ENCODE measurements around the gene CSNK1G2. TPM values are rescaled to one million over a fixed set of nuclear protein-coding genes. Genes with fewer than 3 reads are reported as not detected.

The CSNK1G2 gene
- polyA plus RNA-seq, 1 experiment = 22.9 TPM

DNA sequence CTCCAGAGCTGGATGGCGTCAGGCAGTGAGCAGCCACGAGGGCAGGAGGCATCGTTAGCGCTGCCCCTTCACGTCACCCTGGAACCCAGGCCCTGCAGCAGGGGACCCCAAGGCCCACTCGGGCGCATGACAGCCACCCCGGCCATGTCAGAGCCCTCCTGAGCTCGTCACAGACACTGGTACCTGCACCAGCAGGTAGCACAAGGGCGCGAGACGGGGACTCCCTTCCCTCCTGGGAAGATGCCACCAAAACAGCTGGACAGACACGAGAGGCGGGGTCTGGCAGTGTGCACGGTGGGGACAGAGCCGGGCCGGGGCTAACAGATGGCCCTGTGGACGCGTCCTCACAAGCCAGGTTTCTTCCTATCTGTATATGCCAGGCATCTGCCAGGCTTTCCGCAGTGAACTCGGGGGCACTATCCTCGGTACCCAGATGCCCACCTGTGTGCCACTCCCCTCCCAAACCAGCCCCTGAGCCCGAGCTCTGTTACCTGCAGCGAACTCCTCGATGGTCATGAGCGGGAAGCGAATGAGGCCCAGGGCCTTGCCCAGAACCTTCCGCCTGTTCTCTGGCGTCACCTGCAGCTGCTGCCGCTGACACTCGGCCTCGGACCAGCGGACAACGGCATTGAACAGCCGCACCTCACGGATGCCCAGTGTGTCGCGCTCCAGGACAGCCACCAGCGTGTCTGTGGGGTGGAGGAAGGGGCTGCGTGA lies 48.7 kb downstream of the CSNK1G2 start:
- Histone ChIP-seq H3K27me3 (ENCODE audit: control insufficient read depth, insufficient read depth, low read length) (no peaks in the 10 kb centered on the region), H3K9me3 (ENCODE audit: control insufficient read depth, insufficient read depth, low read length) (peaks cover 16% of the 10 kb centered on the region; the same call in 1 of the 2 replicates), H3K27ac (ENCODE audit: low read depth, low read length) (no peak overlapping the region), H3K4me3 (ENCODE audit: low read depth, low read length) (no peak overlapping the region)
- ChIA-PET POLR2A (interaction anchor here (0.6 kb wide), 1 partner anchor 96 kb away, joined by 8 read pairs; no protein-coding TSS in a partner anchor), CTCF (interaction anchor here (0.6 to 1.1 kb wide), 2 partner anchors 30 to 285 kb away, joined by 4 to 7 read pairs; no protein-coding TSS in a partner anchor)
- DNase-seq (ENCODE audit: low read depth, low spot score) = no peak
- TF ChIP-seq, protein P1, sequence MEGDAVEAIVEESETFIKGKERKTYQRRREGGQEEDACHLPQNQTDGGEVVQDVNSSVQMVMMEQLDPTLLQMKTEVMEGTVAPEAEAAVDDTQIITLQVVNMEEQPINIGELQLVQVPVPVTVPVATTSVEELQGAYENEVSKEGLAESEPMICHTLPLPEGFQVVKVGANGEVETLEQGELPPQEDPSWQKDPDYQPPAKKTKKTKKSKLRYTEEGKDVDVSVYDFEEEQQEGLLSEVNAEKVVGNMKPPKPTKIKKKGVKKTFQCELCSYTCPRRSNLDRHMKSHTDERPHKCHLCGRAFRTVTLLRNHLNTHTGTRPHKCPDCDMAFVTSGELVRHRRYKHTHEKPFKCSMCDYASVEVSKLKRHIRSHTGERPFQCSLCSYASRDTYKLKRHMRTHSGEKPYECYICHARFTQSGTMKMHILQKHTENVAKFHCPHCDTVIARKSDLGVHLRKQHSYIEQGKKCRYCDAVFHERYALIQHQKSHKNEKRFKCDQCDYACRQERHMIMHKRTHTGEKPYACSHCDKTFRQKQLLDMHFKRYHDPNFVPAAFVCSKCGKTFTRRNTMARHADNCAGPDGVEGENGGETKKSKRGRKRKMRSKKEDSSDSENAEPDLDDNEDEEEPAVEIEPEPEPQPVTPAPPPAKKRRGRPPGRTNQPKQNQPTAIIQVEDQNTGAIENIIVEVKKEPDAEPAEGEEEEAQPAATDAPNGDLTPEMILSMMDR (IDR thresholded peaks at IDR 0.05; ENCODE audit: low read depth, low read length) = no peak

DNA sequence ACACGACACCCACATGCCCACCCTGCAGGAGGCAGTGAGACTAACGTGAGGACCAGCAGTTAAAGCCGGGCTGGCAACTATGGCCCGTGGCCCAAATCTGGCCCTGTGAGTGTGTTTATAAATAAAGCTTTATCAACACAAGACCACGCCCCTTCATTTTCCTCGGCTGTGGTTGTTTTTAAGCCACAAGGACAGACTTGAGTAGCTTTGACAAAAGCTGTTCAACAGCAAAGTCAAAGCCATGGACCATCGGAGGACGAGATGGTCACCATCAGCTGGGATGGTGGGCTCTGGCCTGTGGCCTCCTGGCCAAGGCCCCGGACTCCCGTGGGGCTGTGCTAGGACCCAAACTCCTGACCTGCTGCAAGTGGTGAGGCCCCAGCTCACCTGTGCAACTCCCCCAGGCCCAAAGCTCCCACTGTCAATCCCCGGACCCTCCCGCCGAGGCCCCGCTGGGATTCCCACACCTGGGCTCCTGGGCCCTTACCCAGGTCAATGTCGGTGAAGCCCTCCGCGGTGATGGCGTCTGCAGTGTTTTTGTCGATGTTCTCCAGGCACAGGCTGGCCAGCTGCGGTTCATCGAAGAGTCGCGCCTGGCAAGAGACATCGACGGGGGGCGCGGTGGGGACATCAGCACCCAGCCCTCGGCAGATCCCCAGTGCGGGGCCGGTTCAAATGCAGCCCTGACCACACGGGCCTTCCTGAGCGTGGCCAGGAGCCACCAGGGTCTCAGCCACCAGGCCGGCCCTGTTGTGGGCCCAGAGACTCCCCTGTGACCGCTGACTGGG lies 49.5 kb downstream of the CSNK1G2 start:
- CTCF ChIA-PET = interaction anchor here (0.6 to 1.1 kb wide), 2 partner anchors 29 to 284 kb away, joined by 4 to 7 read pairs; no protein-coding TSS in a partner anchor
- Histone ChIP-seq H3K9me3 (ENCODE audit: control insufficient read depth, insufficient read depth, low read length) (peaks cover 16% of the 10 kb centered on the region; the same call in 1 of the 2 replicates), H3K27me3 (ENCODE audit: control insufficient read depth, insufficient read depth, low read length) (no peaks in the 10 kb centered on the region), H3K4me3 (ENCODE audit: low read depth, low read length) (no peak overlapping the region), H3K27ac (ENCODE audit: low read depth, low read length) (no peak overlapping the region)
- POLR2A ChIA-PET = no interaction called here
- TF ChIP-seq, protein P1 (IDR thresholded peaks at IDR 0.05; ENCODE audit: low read depth, low read length) = no peak
- DNase-seq (ENCODE audit: low read depth, low spot score) = no peak

DNA sequence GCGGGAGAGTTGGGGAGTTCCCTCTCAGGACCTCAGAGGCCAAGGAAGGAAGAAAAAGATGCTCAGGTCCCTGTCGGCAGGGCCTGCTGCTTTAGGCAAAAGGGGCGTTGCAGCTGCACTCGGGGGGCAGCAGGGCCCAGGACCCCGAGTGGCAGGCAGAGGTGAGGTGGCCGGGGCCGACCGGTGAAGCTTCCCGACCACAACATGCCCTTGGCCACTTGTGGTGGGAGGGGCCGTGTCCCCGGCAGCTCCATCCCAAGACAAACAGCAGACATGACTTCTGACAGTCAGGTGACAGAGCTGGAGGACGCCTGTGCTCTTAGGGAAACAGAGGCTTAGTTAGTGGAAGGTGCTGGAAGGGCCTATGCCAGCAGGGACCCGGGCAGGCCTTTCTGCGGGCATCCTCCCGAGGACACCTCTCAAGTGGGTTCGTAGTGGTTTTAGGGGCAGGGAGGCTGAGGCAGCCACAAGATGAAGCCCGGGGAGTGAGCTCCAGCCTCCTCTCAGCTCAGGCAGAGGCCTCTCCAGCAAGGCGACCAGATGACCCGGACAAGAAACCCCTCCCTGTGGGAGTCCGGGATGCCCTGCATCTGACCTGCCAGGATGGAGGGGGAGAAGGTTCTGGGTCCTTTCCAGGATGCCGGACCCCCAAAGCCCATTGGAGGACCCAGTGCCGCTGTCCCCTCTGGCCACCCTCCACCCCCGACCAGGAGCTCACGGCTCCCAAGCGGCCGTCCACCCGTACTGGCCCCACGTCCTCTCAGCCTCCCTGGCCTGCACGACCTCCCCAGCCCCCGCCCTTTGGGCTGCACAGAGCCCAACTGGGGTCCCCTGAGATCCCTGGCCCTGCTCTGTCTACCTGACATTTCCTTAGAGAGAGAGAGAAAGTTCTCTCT lies 50.3 kb downstream of the CSNK1G2 start:
- ChIA-PET CTCF (interaction anchor here (0.6 kb wide), 1 partner anchor 28 kb away, joined by 3 read pairs; no protein-coding TSS in a partner anchor), POLR2A (interaction anchor here (0.7 kb wide), 1 partner anchor 67 kb away, joined by 3 read pairs; no protein-coding TSS in a partner anchor)
- no peak overlapping the region for H3K27ac ChIP-seq (ENCODE audit: low read depth, low read length)
- TF ChIP-seq, protein P1 (IDR thresholded peaks at IDR 0.05; ENCODE audit: low read depth, low read length) = no peak
- no peak overlapping the region for H3K4me3 ChIP-seq (ENCODE audit: low read depth, low read length)
- H3K27me3 ChIP-seq (ENCODE audit: control insufficient read depth, insufficient read depth, low read length) = no peaks in the 10 kb centered on the region
- DNase-seq (ENCODE audit: low read depth, low spot score) = no peak
- H3K9me3 ChIP-seq (ENCODE audit: control insufficient read depth, insufficient read depth, low read length) = peaks cover 16% of the 10 kb centered on the region; the same call in 1 of the 2 replicates

DNA sequence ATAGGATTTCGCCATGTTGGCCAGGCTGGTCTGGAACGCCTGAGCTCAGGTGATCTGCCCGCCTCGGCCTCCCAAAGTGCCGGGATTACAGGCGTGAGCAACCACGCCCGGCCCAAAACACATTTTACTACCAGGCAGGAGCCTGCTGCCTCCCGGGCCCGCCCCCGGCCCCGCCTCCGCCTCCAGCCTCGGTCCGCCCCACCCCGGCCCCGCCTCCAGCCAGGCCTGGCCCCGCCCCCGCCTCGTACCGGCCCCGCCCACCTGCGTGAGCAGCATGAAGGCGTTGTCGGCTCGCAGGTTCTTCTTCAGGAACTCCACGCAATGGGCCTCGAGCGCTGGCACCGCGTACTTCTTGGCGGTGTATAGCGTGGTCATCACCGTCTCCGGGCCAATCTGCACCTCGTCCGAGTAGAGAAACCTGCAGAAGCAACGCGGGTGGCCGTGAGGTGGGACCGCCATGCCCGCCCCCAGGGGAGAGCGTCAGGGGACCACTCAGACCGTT lies 51.8 kb downstream of the CSNK1G2 start:
- TF ChIP-seq, protein P1 (IDR thresholded peaks at IDR 0.05; ENCODE audit: low read depth, low read length) = no peak
- DNase-seq (ENCODE audit: low read depth, low spot score) = no peak
- CTCF ChIA-PET = no interaction called here
- POLR2A ChIA-PET = no interaction called here
- no peak overlapping the region for H3K4me3 ChIP-seq (ENCODE audit: low read depth, low read length)
- H3K27me3 ChIP-seq (ENCODE audit: control insufficient read depth, insufficient read depth, low read length) = no peaks in the 10 kb centered on the region
- no peak overlapping the region for H3K27ac ChIP-seq (ENCODE audit: low read depth, low read length)
- peaks cover 16% of the 10 kb centered on the region; the same call in 1 of the 2 replicates for H3K9me3 ChIP-seq (ENCODE audit: control insufficient read depth, insufficient read depth, low read length)
